H1 (cell line): ENCODE results near the gene HUWE1.

Experiments
- CHD1 ChIP-seq: IDR thresholded peaks from 2 replicates; pipeline ENCODE4 v1.6.1; 2012; ENCODE audit warnings: low read depth, low read length, improper control_type of control experiment
- POLR2A ChIP-seq, 2 experiments: IDR thresholded peaks; 1 replicate in 1 of 2; 2 replicates in 1 of 2; pipeline ENCODE4 v1.6.1; 2011; ENCODE audit warnings: low read depth in 2 of 2, low read length in 2 of 2, mild to moderate bottlenecking in 2 of 2; ENCODE audit errors: control extremely low read depth in 1 of 2
- POLR2AphosphoS5 ChIP-seq: IDR thresholded peaks from 2 replicates; pipeline ENCODE4 v1.6.1; 2011; ENCODE audit warnings: low read depth, low read length
- TAF1 ChIP-seq: IDR thresholded peaks from 2 replicates; pipeline ENCODE4 v1.6.1; 2011; ENCODE audit warnings: mild to moderate bottlenecking, low read depth, low read length
- YY1 ChIP-seq: IDR thresholded peaks from 2 replicates; pipeline ENCODE4 v1.6.1; 2011; ENCODE audit warnings: low read depth, mild to moderate bottlenecking, low read length
- TF ChIP-seq, protein P1 (sequence below), 3 experiments: IDR thresholded peaks; 1 replicate in 2 of 3; 2 replicates in 1 of 3; pipeline versions ENCODE4 v1.5.1 to v1.6.1; 2011; ENCODE audit warnings: low read length in 3 of 3, mild to moderate bottlenecking in 3 of 3, inconsistent platforms in 2 of 3, low read depth in 1 of 3, moderate library complexity in 1 of 3; ENCODE audit not compliant: insufficient read depth in 1 of 3; ENCODE audit errors: control extremely low read depth in 1 of 3

DNA sequence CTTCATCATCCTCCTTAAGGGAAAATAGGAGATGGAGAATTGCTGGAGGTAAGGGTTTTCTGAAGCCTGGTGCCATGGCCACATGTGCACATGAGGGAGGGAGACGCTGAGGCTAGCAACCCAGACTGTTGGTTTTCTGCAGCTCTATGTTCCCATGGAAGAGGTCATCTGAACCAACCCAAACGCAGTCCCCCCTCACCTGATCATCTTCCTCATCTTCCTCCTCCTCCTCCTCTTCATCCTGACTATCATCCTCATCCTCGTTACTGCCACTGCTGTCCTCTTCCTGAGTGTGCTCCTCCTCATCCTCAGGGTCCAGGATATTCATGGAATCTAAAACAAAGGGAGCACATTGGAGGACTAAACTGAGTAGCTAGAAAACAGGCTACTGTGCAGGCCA is 124.6 kb downstream of the HUWE1 start:
- TF ChIP-seq POLR2A (IDR thresholded peaks at IDR 0.05; ENCODE audit: control extremely low read depth in 1 of 2, low read depth in 2 of 2, low read length in 2 of 2) (no peak), YY1 (no peak), POLR2AphosphoS5 (no peak), TAF1 (no peak), CHD1 (no peak)
- TF ChIP-seq, protein P1, sequence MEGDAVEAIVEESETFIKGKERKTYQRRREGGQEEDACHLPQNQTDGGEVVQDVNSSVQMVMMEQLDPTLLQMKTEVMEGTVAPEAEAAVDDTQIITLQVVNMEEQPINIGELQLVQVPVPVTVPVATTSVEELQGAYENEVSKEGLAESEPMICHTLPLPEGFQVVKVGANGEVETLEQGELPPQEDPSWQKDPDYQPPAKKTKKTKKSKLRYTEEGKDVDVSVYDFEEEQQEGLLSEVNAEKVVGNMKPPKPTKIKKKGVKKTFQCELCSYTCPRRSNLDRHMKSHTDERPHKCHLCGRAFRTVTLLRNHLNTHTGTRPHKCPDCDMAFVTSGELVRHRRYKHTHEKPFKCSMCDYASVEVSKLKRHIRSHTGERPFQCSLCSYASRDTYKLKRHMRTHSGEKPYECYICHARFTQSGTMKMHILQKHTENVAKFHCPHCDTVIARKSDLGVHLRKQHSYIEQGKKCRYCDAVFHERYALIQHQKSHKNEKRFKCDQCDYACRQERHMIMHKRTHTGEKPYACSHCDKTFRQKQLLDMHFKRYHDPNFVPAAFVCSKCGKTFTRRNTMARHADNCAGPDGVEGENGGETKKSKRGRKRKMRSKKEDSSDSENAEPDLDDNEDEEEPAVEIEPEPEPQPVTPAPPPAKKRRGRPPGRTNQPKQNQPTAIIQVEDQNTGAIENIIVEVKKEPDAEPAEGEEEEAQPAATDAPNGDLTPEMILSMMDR (IDR thresholded peaks at IDR 0.05; ENCODE audit: control extremely low read depth in 1 of 3, insufficient read depth in 1 of 3, low read depth in 1 of 3, low read length in 3 of 3): no peak
